Calu3 (cell line): Measurements from ENCODE around the gene TEX22. TPM values are rescaled to one million over a fixed set of nuclear protein-coding genes. Genes with fewer than 3 reads are reported as not detected.
A peak's percentile ranks its signal among the peaks of the same experiment; 100 is the strongest.

ENCODE experiments used
- BruUV-seq: library from RNA; stranded (reverse); fragments of 400-500 nt; replicated peaks from 2 replicates; lab custom pipeline; 2021; lab: Mats Ljungman, UMichigan
- CTCF ChIA-PET: fragments of 300-600 bp; sonication (Branson Sonifier 250); formaldehyde crosslinking; loops from one replicate; lab custom pipeline; 2022; ENCODE audit warnings: antibody characterized with exemption; lab: Charles Lee
- DNase-seq: peaks from one replicate; pipeline ENCODE4 v3.0.0; 2022
- H3K27ac Mint-ChIP-seq: one replicate; pipeline ENCODE4 v1.8.0; 2022; ENCODE audit warnings: mixed read lengths; ENCODE audit not compliant: unreplicated experiment
- H3K27me3 Mint-ChIP-seq: one replicate; pipeline ENCODE4 v1.8.0; 2022; ENCODE audit warnings: mixed read lengths; ENCODE audit not compliant: unreplicated experiment
- H3K36me3 Mint-ChIP-seq: one replicate; pipeline ENCODE4 v1.8.0; 2022; ENCODE audit warnings: mild to moderate bottlenecking, moderate library complexity, mixed read lengths; ENCODE audit not compliant: insufficient read depth, unreplicated experiment
- H3K4me1 Mint-ChIP-seq: one replicate; pipeline ENCODE4 v1.8.0; 2022; ENCODE audit warnings: mild to moderate bottlenecking, low read depth, mixed read lengths; ENCODE audit not compliant: unreplicated experiment
- H3K4me3 Mint-ChIP-seq: one replicate; pipeline ENCODE4 v1.8.0; 2022; ENCODE audit warnings: mild to moderate bottlenecking, low read depth, moderate library complexity, mixed read lengths; ENCODE audit not compliant: unreplicated experiment
- H3K9me3 Mint-ChIP-seq: one replicate; pipeline ENCODE4 v1.8.0; 2022; ENCODE audit warnings: low read depth, mixed read lengths; ENCODE audit not compliant: unreplicated experiment
- CTCF ChIP-seq: fragments of 200-600 bp; IDR thresholded peaks from one replicate; pipeline ENCODE4 v1.8.0; 2022; ENCODE audit warnings: antibody characterized with exemption; ENCODE audit not compliant: unreplicated experiment
- intact Hi-C: fragments of 100-400 bp; cut with micrococcal nuclease; formaldehyde crosslinking; loops from one replicate; pipeline ENCODE4 v1.10.0; 2022; ENCODE audit not compliant: unreplicated experiment
- total RNA-seq: library from RNA; stranded (reverse); gene quantifications from 2 replicates; pipeline ENCODE4 v1.2.3, GENCODE V29; 2022

The TEX22 gene
- total RNA-seq, 1 experiment from 2014 or later, result 2.8 TPM

DNA sequence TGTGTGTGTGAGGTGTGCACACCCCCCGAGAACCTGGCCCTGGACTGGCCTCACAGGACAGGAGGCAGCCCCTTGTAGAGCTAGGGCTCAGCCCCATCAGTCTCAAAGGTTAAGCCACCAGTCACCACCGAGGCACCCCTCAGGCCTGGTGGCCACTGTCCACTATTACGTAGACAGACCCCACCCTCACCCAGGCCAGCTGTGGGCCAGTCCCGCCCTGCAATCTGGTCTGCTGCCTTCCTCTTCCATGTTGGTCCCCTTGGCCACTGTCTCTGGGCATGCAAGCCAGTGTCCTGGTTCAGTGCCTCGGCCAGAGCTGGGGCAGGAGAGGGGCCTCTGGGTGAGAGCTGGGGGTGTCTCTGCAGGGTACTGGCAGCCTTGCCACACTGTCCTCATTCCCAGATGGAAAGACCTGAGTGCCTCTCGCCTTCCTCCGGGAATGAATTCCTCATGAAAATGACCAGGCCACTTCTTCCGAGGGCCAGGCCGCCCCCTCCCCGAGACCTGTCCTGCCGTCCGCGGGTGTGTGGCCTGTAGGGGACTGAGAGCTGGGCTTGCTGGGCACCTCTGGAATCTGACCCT, 897 bp upstream of the TEX22 start:
- no TSS peak for BruUV-seq
- Mint-ChIP-seq H3K36me3 (peaks cover 42% of the 10 kb centered on the region), H3K4me1 (no peaks in the 10 kb centered on the region), H3K4me3 (peak overlapping the region; percentile 74), H3K27ac (peak overlapping the region; percentile 52), H3K9me3 (peaks cover 9% of the 10 kb centered on the region), H3K27me3 (no peaks in the 10 kb centered on the region)
- no peak for TF ChIP-seq CTCF
- intact Hi-C loops, result no loop called here
- CTCF ChIA-PET, result no interaction called here
- no peak for DNase-seq

- H3K27ac Mint-ChIP-seq, result peak overlapping the region; percentile 52
- H3K4me1 Mint-ChIP-seq, result no peaks in the 10 kb centered on the region
- peak; percentile 18 for DNase-seq
- peak overlapping the region; percentile 74 for H3K4me3 Mint-ChIP-seq
- no peaks in the 10 kb centered on the region for H3K27me3 Mint-ChIP-seq
- TF ChIP-seq CTCF, result no peak
- H3K9me3 Mint-ChIP-seq, result peaks cover 9% of the 10 kb centered on the region
- CTCF ChIA-PET, result interaction anchor here (0.7 kb wide), 1 partner anchor 12 kb away, joined by 5 read pairs; no protein-coding TSS in a partner anchor
- peaks cover 40% of the 10 kb centered on the region for H3K36me3 Mint-ChIP-seq
- no TSS peak for BruUV-seq
- intact Hi-C loops, result loop anchor here (2.0 kb wide), 1 partner anchor 78 kb away; no protein-coding TSS in a partner anchor
Measured at GRCh38 chr14:105398726-105399465, 558 bp downstream of the TEX22 start.

DNA sequence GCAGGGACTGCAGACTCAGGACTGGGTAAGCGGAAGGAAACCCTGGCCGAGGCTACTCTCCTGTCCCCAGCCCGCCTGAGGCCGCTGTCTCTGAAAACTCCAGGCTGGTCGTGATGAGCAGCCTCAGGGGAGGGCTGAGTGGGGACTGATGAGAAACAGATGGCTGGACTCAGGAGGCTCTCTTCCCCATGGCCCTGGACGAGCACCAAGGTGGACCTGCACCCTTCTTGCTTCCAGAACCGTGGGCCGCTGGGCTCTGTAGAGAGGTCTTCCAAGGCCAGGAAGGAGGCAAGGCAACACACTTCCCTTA, 1.1 kb downstream of the TEX22 start:
- TSS peak; percentile 61 for BruUV-seq
- H3K27me3 Mint-ChIP-seq, result no peaks in the 10 kb centered on the region
- H3K9me3 Mint-ChIP-seq, result peaks cover 9% of the 10 kb centered on the region
- DNase-seq, result no peak
- intact Hi-C loops, result loop anchor here (2.0 kb wide), 1 partner anchor 77 kb away; no protein-coding TSS in a partner anchor
- peaks cover 38% of the 10 kb centered on the region for H3K36me3 Mint-ChIP-seq
- no peak overlapping the region for H3K4me3 Mint-ChIP-seq
- CTCF ChIA-PET, result no interaction called here
- H3K4me1 Mint-ChIP-seq, result no peaks in the 10 kb centered on the region
- TF ChIP-seq CTCF, result no peak
- H3K27ac Mint-ChIP-seq, result no peak overlapping the region

GRCh38 chr14:105400016-105400415, 1.7 kb downstream of the TEX22 start:
- no peak for TF ChIP-seq CTCF
- intact Hi-C loops, result no loop called here
- H3K4me3 Mint-ChIP-seq, result no peak overlapping the region
- H3K4me1 Mint-ChIP-seq, result no peaks in the 10 kb centered on the region
- CTCF ChIA-PET, result no interaction called here
- H3K9me3 Mint-ChIP-seq, result peaks cover 9% of the 10 kb centered on the region
- no peaks in the 10 kb centered on the region for H3K27me3 Mint-ChIP-seq
- peaks cover 33% of the 10 kb centered on the region for H3K36me3 Mint-ChIP-seq
- H3K27ac Mint-ChIP-seq, result peak overlapping the region; percentile 15
- no TSS peak for BruUV-seq
- DNase-seq, result no peak
